Measurements from ENCODE around the gene OPCML. TPM values are rescaled to one million over a fixed set of nuclear protein-coding genes. Genes with fewer than 3 reads are reported as not detected.

Gene OPCML
- total and polyA plus RNA-seq, 9 donors = 0.59 to 3.5 (median 1.5) TPM

DNA sequence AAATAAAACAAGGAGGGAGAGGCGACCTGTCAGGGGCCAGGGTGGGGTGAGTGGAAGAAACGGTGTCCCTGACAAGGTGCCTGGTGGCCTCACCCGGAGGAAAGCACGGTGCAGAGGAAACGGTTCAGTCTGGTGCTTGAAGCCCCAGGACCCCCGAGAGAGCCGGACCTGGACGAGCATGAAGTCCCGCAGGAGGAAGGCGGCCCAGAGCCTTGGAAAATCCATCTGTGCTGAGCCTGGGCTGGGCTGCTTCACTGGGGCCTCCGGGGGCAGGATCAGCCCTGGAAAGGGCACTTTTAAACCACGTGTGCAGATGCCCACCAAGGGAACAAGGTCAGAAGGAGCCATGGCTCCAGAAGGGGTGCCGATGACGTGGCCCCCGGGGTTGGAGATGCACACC is 467.3 kb downstream of the OPCML start:
- WGBS (ENCODE audit: insufficient coverage) = 72% methylated on average over 14 of the region's 15 CpGs
- peak overlapping the region; percentile 60 for H3K4me3 ChIP-seq (ENCODE audit: low read length)

DNA sequence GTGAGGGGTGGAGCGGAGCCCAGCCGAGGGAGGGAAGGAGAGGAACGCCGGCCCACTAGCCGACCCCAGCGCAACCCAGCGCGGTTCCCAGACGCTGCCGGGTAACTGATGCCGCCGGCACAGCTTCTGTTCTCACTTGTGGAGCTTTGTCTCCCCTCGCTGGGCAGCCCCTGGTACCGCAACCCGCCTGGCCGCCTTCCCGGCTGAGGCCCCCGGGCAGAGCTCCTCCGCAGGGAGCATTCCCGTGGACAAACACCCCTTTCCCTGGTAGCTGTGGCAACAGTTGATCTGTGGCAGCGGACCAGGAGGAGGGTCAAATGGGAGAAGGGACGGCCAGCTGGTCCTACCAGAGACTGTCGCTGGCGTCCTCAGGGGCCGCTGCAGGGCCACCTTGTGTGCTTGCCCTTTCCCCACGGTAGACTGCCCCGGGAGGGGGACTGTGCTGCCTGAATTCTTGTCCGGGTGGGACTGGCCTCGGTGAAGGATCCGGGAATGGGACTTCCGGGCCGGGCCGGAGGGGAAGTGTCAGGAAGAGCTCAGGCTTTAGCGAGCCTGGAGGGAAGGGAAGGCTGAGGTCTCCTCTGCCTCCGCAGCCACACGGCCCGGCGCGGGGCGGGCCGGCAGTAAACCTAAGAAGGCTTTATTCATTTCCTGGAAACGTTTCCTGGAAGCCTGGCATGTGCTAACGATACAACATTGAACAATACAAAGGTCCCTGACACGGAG is 468.0 kb downstream of the OPCML start:
- peak overlapping the region; percentile 60 for H3K4me3 ChIP-seq (ENCODE audit: low read length)
- no peaks in the 10 kb centered on the region for H3K9me3 ChIP-seq (replicated peaks; ENCODE audit: control insufficient read depth, low read depth, low read length)
- H3K4me1 ChIP-seq (ENCODE audit: control insufficient read depth, insufficient read depth, low read length) = peaks cover 11% of the 10 kb centered on the region
- peaks cover 32% of the 10 kb centered on the region for H3K27me3 ChIP-seq (ENCODE audit: control insufficient read depth, insufficient read depth, low read length)
- peak; percentile 89 for DNase-seq
- H3K27ac ChIP-seq (ENCODE audit: low read length) = peak overlapping the region; percentile 51
- H3K36me3 ChIP-seq (ENCODE audit: control insufficient read depth, insufficient read depth, low read length) = no peaks in the 10 kb centered on the region
- WGBS (ENCODE audit: insufficient coverage) = 1% methylated on average over 28 of the region's 44 CpGs

More for the DNA sequence above, 467.3 kb downstream of the OPCML start:
- Histone ChIP-seq H3K9me3 (replicated peaks; ENCODE audit: control insufficient read depth, low read depth, low read length) (no peaks in the 10 kb centered on the region), H3K27ac (ENCODE audit: low read length) (no peak overlapping the region), H3K27me3 (ENCODE audit: control insufficient read depth, insufficient read depth, low read length) (peaks cover 37% of the 10 kb centered on the region), H3K36me3 (ENCODE audit: control insufficient read depth, insufficient read depth, low read length) (no peaks in the 10 kb centered on the region), H3K4me1 (ENCODE audit: control insufficient read depth, insufficient read depth, low read length) (peaks cover 11% of the 10 kb centered on the region)
- DNase-seq = no peak

DNA sequence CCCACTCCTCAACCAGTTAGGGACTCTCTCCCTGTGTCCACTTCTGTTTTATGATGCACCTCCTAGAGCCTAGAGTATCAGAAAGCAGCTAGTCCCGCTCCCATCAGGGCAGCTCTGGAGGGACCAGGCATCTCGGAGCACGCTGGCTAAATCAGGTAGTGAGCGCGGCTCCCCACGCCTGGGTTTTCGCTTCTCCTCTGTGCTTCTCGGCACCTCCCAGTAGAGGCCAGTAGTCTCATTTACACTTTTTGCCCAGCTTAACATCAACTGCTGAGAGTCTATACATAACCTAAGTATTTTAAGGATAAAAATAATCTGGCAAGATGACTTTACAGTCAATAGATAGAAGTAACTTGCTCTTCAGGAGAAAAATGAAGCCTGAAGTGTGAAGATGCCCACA is 473.8 kb downstream of the OPCML start:
- 55% methylated on average over 7 of the region's 8 CpGs for WGBS (ENCODE audit: insufficient coverage)
- H3K27me3 ChIP-seq (ENCODE audit: control insufficient read depth, insufficient read depth, low read length) = peaks cover 26% of the 10 kb centered on the region

DNA sequence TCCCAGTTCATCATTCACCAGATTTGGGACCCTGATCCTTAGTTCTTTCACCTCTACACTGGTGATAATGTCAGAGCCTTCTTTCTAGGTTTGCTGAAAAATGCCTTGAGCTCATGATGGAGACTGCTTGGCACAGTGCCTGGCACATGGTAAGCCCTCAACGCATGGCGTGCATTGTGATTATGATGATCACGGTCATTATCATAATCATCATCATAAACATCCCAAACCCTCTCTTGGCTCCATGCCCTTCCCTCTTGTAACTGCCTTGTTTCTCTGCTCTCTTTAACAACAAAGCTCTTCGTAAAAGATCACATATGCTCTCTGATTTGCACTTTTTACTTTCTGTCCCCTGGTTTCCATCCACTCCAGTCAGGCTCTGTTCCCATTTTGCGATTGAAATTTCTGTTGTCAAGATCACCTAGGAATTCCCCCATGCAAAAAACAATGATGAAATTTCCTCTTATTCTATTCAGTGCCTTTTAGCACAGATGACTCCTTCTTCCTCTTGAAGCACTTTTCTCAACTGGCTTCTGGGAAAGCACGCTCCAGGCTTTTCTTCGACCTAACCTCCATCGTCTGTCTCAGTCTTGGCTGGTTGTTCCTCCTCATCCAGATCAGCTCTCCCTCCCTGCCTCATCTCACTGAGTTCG is 479.1 kb downstream of the OPCML start:
- Histone ChIP-seq H3K9me3 (replicated peaks; ENCODE audit: control insufficient read depth, low read depth, low read length) (no peaks in the 10 kb centered on the region), H3K4me1 (ENCODE audit: control insufficient read depth, insufficient read depth, low read length) (peaks cover 2% of the 10 kb centered on the region), H3K27ac (ENCODE audit: low read length) (no peak overlapping the region), H3K27me3 (ENCODE audit: control insufficient read depth, insufficient read depth, low read length) (peaks cover 12% of the 10 kb centered on the region), H3K4me3 (ENCODE audit: low read length) (no peak overlapping the region), H3K36me3 (ENCODE audit: control insufficient read depth, insufficient read depth, low read length) (no peaks in the 10 kb centered on the region)
- no peak for DNase-seq
- WGBS (ENCODE audit: insufficient coverage) = 66% methylated on average over 9 of the region's 9 CpGs

More for the DNA sequence above, 473.8 kb downstream of the OPCML start:
- H3K9me3 ChIP-seq (replicated peaks; ENCODE audit: control insufficient read depth, low read depth, low read length) = no peaks in the 10 kb centered on the region
- no peak overlapping the region for H3K4me3 ChIP-seq (ENCODE audit: low read length)
- no peak for DNase-seq
- H3K36me3 ChIP-seq (ENCODE audit: control insufficient read depth, insufficient read depth, low read length) = no peaks in the 10 kb centered on the region
- no peak overlapping the region for H3K27ac ChIP-seq (ENCODE audit: low read length)
- H3K4me1 ChIP-seq (ENCODE audit: control insufficient read depth, insufficient read depth, low read length) = no peaks in the 10 kb centered on the region

DNA sequence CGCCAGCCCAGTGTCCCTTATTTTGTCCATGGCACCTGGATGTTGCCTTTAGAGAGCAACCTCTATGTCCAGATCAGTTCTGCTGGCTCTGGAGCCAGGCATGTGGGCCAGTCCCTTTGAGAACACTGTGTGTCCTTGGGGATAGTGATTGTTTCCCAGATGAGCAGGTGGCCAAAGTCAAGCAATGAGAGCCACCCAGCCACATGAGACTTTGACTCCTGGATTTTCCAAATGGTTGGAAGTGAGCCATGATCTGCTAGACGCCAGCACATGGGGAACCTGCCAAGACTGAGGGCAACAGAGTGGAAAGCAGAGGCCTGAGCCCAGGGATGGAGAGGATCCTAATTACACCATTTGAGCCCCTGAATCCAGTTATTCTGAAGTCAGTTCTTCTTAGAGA is 479.8 kb downstream of the OPCML start:
- Histone ChIP-seq H3K9me3 (replicated peaks; ENCODE audit: control insufficient read depth, low read depth, low read length) (no peaks in the 10 kb centered on the region), H3K36me3 (ENCODE audit: control insufficient read depth, insufficient read depth, low read length) (no peaks in the 10 kb centered on the region), H3K27me3 (ENCODE audit: control insufficient read depth, insufficient read depth, low read length) (peaks cover 15% of the 10 kb centered on the region), H3K27ac (ENCODE audit: low read length) (no peak overlapping the region), H3K4me3 (ENCODE audit: low read length) (no peak overlapping the region), H3K4me1 (ENCODE audit: control insufficient read depth, insufficient read depth, low read length) (peaks cover 2% of the 10 kb centered on the region)
- no peak for DNase-seq
- WGBS (ENCODE audit: insufficient coverage) = 83% methylated on average over 1 of the region's 2 CpGs

DNA sequence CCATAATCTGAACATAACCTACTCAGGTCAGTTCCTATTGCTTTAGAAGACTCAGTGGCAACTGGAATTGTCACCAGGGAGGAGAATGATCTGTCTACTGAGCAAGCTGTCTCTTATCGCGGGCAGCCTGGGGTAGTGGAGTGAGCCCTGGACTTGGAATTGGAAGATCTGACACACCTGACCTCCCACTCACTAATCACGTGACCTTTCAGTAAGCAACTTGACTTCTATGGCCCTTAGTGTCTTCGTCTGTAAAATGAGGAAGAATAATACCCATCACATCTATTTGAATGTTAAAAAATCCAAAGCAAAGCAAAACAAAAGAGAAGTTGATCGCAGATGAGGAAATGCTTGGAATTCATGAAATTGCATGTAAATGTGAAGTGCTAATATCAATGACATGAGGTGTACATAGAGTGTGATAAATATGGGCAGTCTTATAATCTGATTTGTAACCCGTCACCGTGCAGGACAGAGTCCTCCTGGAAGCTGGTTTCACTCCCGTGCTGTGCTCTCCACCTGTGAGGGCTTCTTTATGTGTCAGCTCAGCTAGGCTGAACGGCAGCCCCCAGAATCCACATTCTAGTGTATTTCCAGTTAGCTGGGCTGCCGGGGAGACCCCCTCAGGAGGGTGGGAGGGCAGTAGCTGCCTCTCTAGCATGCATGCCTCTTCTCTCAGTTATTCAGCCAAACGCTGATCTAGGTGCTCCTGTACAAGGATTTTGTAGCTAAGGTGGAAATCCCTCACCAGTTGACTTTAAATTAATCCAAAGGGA is 482.9 kb downstream of the OPCML start:
- no peak for DNase-seq
- no peaks in the 10 kb centered on the region for H3K36me3 ChIP-seq (ENCODE audit: control insufficient read depth, insufficient read depth, low read length)
- no peaks in the 10 kb centered on the region for H3K9me3 ChIP-seq (replicated peaks; ENCODE audit: control insufficient read depth, low read depth, low read length)
- H3K27me3 ChIP-seq (ENCODE audit: control insufficient read depth, insufficient read depth, low read length) = peaks cover 32% of the 10 kb centered on the region
- peaks cover 2% of the 10 kb centered on the region for H3K4me1 ChIP-seq (ENCODE audit: control insufficient read depth, insufficient read depth, low read length)
- H3K4me3 ChIP-seq (ENCODE audit: low read length) = no peak overlapping the region
- WGBS (ENCODE audit: insufficient coverage) = 69% methylated on average over 5 of the region's 11 CpGs
- no peak overlapping the region for H3K27ac ChIP-seq (ENCODE audit: low read length)

DNA sequence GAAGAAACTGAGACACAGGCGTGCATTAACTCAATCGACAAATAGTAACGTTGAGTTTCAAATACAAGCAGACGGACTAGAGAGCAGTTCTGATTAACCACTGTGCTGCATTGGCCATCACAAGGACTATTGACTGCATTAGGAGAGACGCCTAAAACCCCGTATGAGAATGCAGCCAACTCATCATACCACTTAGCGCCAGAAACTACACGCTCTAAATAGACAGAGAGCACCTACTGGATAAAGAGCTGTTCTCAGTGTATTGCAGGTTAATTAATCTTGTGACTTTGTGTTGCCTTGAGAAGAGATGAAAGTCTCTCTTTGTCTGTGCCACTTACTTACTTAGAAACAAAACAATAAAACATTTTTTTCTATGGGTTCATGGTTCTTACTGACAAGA is 484.0 kb downstream of the OPCML start:
- H3K27me3 ChIP-seq (ENCODE audit: control insufficient read depth, insufficient read depth, low read length) = peaks cover 34% of the 10 kb centered on the region
- H3K4me1 ChIP-seq (ENCODE audit: control insufficient read depth, insufficient read depth, low read length) = peaks cover 2% of the 10 kb centered on the region
- no peaks in the 10 kb centered on the region for H3K9me3 ChIP-seq (replicated peaks; ENCODE audit: control insufficient read depth, low read depth, low read length)
- no peak overlapping the region for H3K4me3 ChIP-seq (ENCODE audit: low read length)
- no peaks in the 10 kb centered on the region for H3K36me3 ChIP-seq (ENCODE audit: control insufficient read depth, insufficient read depth, low read length)
- DNase-seq = no peak
- WGBS (ENCODE audit: insufficient coverage) = 97% methylated on average over 4 of the region's 8 CpGs
- no peak overlapping the region for H3K27ac ChIP-seq (ENCODE audit: low read length)

DNA sequence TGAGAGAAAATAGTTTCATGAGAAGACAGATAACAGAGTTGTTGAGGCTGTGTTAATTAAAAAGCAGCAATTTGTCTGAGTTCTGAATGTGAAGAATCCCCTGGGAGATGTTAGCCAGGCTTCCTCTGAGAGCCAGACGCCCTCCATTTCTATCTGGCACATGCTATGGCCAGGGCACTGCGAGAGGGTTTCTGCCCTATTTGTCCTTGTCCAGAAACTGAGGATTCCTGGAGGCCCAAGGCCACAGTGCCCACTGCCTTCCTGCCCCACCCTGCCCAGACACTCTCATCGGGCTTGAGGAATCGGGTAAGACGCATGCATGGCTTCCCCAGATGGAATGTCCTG is 484.6 kb downstream of the OPCML start:
- Histone ChIP-seq H3K27me3 (ENCODE audit: control insufficient read depth, insufficient read depth, low read length) (peaks cover 34% of the 10 kb centered on the region), H3K4me1 (ENCODE audit: control insufficient read depth, insufficient read depth, low read length) (no peaks in the 10 kb centered on the region), H3K27ac (ENCODE audit: low read length) (no peak overlapping the region), H3K9me3 (replicated peaks; ENCODE audit: control insufficient read depth, low read depth, low read length) (no peaks in the 10 kb centered on the region), H3K4me3 (ENCODE audit: low read length) (no peak overlapping the region), H3K36me3 (ENCODE audit: control insufficient read depth, insufficient read depth, low read length) (no peaks in the 10 kb centered on the region)
- DNase-seq = no peak
- WGBS (ENCODE audit: insufficient coverage) = 50% methylated on average over 1 of the region's 5 CpGs

DNA sequence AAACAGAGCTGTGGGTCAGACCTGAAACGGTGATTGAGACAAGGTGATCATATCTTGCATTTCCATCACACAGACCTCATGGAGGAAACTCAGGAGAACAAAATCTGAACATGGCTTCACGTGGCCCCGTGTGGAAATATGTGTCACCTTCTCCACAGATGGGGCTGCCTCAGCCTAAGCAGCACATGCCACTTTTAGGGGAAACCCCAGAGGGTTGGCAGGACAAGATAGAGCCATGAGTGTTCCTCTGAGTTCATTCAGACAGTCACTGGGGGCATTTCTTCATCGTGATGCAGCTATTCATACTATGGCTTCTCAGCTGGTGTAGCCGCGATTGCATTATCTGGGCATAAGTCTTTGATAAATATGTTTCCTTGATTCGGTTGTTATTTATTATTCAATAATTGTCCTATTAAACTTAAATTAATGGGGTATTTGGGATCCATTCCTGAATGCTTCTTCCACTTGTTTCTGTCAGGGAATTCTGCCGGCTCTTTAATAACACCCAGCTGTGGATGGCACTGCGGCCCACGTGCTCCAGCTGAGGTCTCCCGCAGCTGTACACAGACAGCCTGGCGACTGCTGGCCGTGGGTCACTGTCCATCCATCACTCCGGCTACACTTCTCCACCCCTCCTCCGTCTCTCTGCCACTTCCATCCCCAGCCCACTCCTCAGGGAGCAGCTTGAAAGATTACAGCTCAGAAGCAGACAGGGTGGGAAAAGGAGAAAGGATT is 485.1 kb downstream of the OPCML start:
- H3K27me3 ChIP-seq (ENCODE audit: control insufficient read depth, insufficient read depth, low read length) = peaks cover 33% of the 10 kb centered on the region
- no peaks in the 10 kb centered on the region for H3K9me3 ChIP-seq (replicated peaks; ENCODE audit: control insufficient read depth, low read depth, low read length)
- no peak overlapping the region for H3K27ac ChIP-seq (ENCODE audit: low read length)
- H3K4me1 ChIP-seq (ENCODE audit: control insufficient read depth, insufficient read depth, low read length) = peaks cover 2% of the 10 kb centered on the region
- no peak overlapping the region for H3K4me3 ChIP-seq (ENCODE audit: low read length)
- WGBS (ENCODE audit: insufficient coverage) = 22% methylated on average over 8 of the region's 15 CpGs
- DNase-seq = no peak
- no peaks in the 10 kb centered on the region for H3K36me3 ChIP-seq (ENCODE audit: control insufficient read depth, insufficient read depth, low read length)

DNA sequence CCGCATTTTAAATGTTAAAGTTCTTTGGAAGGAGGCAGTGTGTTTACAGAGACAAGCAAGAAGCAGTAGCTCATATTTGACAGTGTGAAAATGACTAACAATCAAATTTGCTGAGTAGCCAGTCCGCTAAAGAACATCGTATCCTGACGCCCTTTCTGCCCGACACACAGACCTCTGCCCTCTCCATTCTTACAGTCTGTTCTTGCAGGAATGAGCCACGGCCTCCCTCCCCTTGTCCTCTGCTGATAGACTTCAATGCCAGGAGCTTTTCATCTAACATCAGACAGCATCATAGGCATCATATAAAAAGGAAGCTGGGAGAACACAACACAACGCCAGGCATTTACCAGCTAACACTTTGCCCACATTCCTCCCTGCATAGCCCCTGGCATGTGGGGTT is 486.0 kb downstream of the OPCML start:
- Histone ChIP-seq H3K9me3 (replicated peaks; ENCODE audit: control insufficient read depth, low read depth, low read length) (no peaks in the 10 kb centered on the region), H3K4me1 (ENCODE audit: control insufficient read depth, insufficient read depth, low read length) (peaks cover 7% of the 10 kb centered on the region), H3K4me3 (ENCODE audit: low read length) (no peak overlapping the region), H3K36me3 (ENCODE audit: control insufficient read depth, insufficient read depth, low read length) (no peaks in the 10 kb centered on the region), H3K27ac (ENCODE audit: low read length) (no peak overlapping the region), H3K27me3 (ENCODE audit: control insufficient read depth, insufficient read depth, low read length) (peaks cover 32% of the 10 kb centered on the region)
- no peak for DNase-seq
- WGBS (ENCODE audit: insufficient coverage) = 83% methylated on average over 4 of the region's 7 CpGs

Data from muscle of leg (tissue), 11 donors.